ENCODE results near the gene OR10G7.

GRCh38 chr11:124085583-124085982, 44.5 kb upstream of the OR10G7 start:
- TF ChIP-seq CTCF (IDR thresholded peaks at IDR 0.05) (no peak), POLR2A (IDR thresholded peaks at IDR 0.05) (no peak)

All from lower leg skin (tissue), 3 donors.